IMR-90 (cell line): ENCODE data around the gene TBX10. TPM values are rescaled to one million over a fixed set of nuclear protein-coding genes. Genes with fewer than 3 reads are reported as not detected.

Experiments
- microRNA-seq, 2 experiments: library from miRNA; stranded (forward) in 1 of 2; unstranded in 1 of 2; fragments of 10-50 nt in 1 of 2; fragments of <30 nt in 1 of 2; gene quantifications in 1 of 2; microRNA quantifications in 1 of 2; one replicate each; pipeline versions ENCODE3 to v1.1.0; 2013 to 2020; ENCODE audit not compliant: insufficient read depth in 1 of 2, insufficient read length in 1 of 2, unreplicated experiment in 1 of 2
- polyA plus RNA-seq, 3 experiments: library from polyadenylated mRNA; depleted of rRNA; stranded (reverse); fragments of >200 nt; gene quantifications; 2 replicates each; pipeline ENCODE4 v1.2.3, GENCODE V29; 2012; ENCODE audit warnings: low replicate concordance in 1 of 3
- small RNA-seq, 5 experiments: library from RNA; depleted of rRNA; stranded (forward); fragments of <200 nt; gene quantifications; one replicate each; pipeline ENCODE3, GENCODE V24; 2012
- total RNA-seq: library from RNA; depleted of rRNA; stranded (reverse); fragments of >200 nt; gene quantifications from 2 replicates; pipeline ENCODE4 v1.2.3, GENCODE V29; 2012; rRNA removed

Gene TBX10
- total and polyA plus RNA-seq, 2 of the 4 experiments (the other 2 are of a cell fraction), result not detected

Small RNA genes lying within 50 kb of the gene (microRNA-seq; reads per million reads assigned to microRNA genes)
- gene AP003385.3 (ENCODE audit: insufficient read depth, insufficient read length) (not detected), gene RPL37P2 (ENCODE audit: insufficient read depth, insufficient read length) (not detected)

Small RNA genes lying within 50 kb of the gene (small RNA-seq; reads per million reads assigned to genes)
- gene AP003385.3 (0 reads per million in 5 experiments), gene RPL37P2 (0 to 15.7 (median 1.0) reads per million in 5 experiments)

Other genes with a start within 250 kb of the TBX10 start
- 1.9 and 2.0 TPM in 2 replicates for gene RAD9A, start 247.8 kb downstream of the TBX10 start, total RNA-seq
- gene RAD9A, start 247.8 kb downstream of the TBX10 start, polyA plus RNA-seq (2012; rRNA removed), result 10.3 and 12.6 TPM in 2 replicates
- 294 and 313 TPM in 2 replicates for gene PPP1CA, start 237.9 kb downstream of the TBX10 start, total RNA-seq
- gene PPP1CA, start 237.9 kb downstream of the TBX10 start, polyA plus RNA-seq (2012; rRNA removed), result 228 and 260 TPM in 2 replicates
- gene TBC1D10C, start 235.7 kb downstream of the TBX10 start, total RNA-seq, result under 0.01 and 0.18 TPM in 2 replicates
- 0.07 and 0.11 TPM in 2 replicates for gene TBC1D10C, start 235.7 kb downstream of the TBX10 start, polyA plus RNA-seq (2012; rRNA removed)
- gene CARNS1, start 224.1 kb downstream of the TBX10 start, total RNA-seq, result under 0.01 TPM in 2 replicates
- gene CARNS1, start 224.1 kb downstream of the TBX10 start, polyA plus RNA-seq (2012; rRNA removed), result 0.23 and 0.32 TPM in 2 replicates
- 47.8 and 58.4 TPM in 2 replicates for gene RPS6KB2, start 211.3 kb downstream of the TBX10 start, total RNA-seq
- 50.7 and 55.3 TPM in 2 replicates for gene RPS6KB2, start 211.3 kb downstream of the TBX10 start, polyA plus RNA-seq (2012; rRNA removed)
- gene PTPRCAP, start 202.1 kb downstream of the TBX10 start, total RNA-seq, result not detected in 2 replicates
- 0.14 and 0.24 TPM in 2 replicates for gene PTPRCAP, start 202.1 kb downstream of the TBX10 start, polyA plus RNA-seq (2012; rRNA removed)
- 76.4 and 79.4 TPM in 2 replicates for gene CORO1B, start 196.3 kb downstream of the TBX10 start, total RNA-seq
- gene CORO1B, start 196.3 kb downstream of the TBX10 start, polyA plus RNA-seq (2012; rRNA removed), result 138 and 151 TPM in 2 replicates
- gene GPR152, start 187.0 kb downstream of the TBX10 start, total RNA-seq, result not detected in 2 replicates
- gene GPR152, start 187.0 kb downstream of the TBX10 start, polyA plus RNA-seq (2012; rRNA removed), result not detected in 2 replicates
- not detected in 2 replicates for gene CABP4, start 184.4 kb downstream of the TBX10 start, total RNA-seq
- not detected in 2 replicates for gene CABP4, start 184.4 kb downstream of the TBX10 start, polyA plus RNA-seq (2012; rRNA removed)
- 12.5 and 18.9 TPM in 2 replicates for gene TMEM134, start 170.5 kb downstream of the TBX10 start, total RNA-seq
- gene TMEM134, start 170.5 kb downstream of the TBX10 start, polyA plus RNA-seq (2012; rRNA removed), result 55.0 and 64.4 TPM in 2 replicates
- 91.4 and 95.5 TPM in 2 replicates for gene AIP, start 156.7 kb downstream of the TBX10 start, total RNA-seq
- 122 and 130 TPM in 2 replicates for gene AIP, start 156.7 kb downstream of the TBX10 start, polyA plus RNA-seq (2012; rRNA removed)
- gene PITPNM1, start 134.4 kb downstream of the TBX10 start, total RNA-seq, result 4.7 and 5.0 TPM in 2 replicates
- gene PITPNM1, start 134.4 kb downstream of the TBX10 start, polyA plus RNA-seq (2012; rRNA removed), result 15.4 and 18.3 TPM in 2 replicates
- gene CDK2AP2, start 131.6 kb downstream of the TBX10 start, total RNA-seq, result 8.1 and 9.2 TPM in 2 replicates
- gene CDK2AP2, start 131.6 kb downstream of the TBX10 start, polyA plus RNA-seq (2012; rRNA removed), result 44.7 and 49.8 TPM in 2 replicates
- not detected in 2 replicates for gene CABP2, start 116.3 kb downstream of the TBX10 start, total RNA-seq
- gene CABP2, start 116.3 kb downstream of the TBX10 start, polyA plus RNA-seq (2012; rRNA removed), result not detected in 2 replicates
- gene GSTP1, start 56.0 kb downstream of the TBX10 start, total RNA-seq, result 947 and 1,000 TPM in 2 replicates
- gene GSTP1, start 56.0 kb downstream of the TBX10 start, polyA plus RNA-seq (2012; rRNA removed), result 1,539 and 1,653 TPM in 2 replicates
- gene NDUFV1, start 32.8 kb downstream of the TBX10 start, total RNA-seq, result 119 and 120 TPM in 2 replicates
- gene NDUFV1, start 32.8 kb downstream of the TBX10 start, polyA plus RNA-seq (2012; rRNA removed), result 133 and 148 TPM in 2 replicates
- 0.83 and 1.4 TPM in 2 replicates for gene NUDT8, start 9.8 kb downstream of the TBX10 start, total RNA-seq
- 2.5 and 3.2 TPM in 2 replicates for gene NUDT8, start 9.8 kb downstream of the TBX10 start, polyA plus RNA-seq (2012; rRNA removed)
- gene ACY3, start 11.0 kb upstream of the TBX10 start, total RNA-seq, result not detected in 2 replicates
- gene ACY3, start 11.0 kb upstream of the TBX10 start, polyA plus RNA-seq (2012; rRNA removed), result not detected in 2 replicates
- gene ALDH3B2, start 34.9 kb upstream of the TBX10 start, total RNA-seq, result not detected in 2 replicates
- gene ALDH3B2, start 34.9 kb upstream of the TBX10 start, polyA plus RNA-seq (2012; rRNA removed), result not detected in 2 replicates